Measurements from ENCODE around the gene PTK7.
"Not testable (repeated sequence)": the region's sequence is repeated elsewhere in the genome, so short reads cannot be mapped to it uniquely, and the experiment has no call there.

PTK7 gene

DNA sequence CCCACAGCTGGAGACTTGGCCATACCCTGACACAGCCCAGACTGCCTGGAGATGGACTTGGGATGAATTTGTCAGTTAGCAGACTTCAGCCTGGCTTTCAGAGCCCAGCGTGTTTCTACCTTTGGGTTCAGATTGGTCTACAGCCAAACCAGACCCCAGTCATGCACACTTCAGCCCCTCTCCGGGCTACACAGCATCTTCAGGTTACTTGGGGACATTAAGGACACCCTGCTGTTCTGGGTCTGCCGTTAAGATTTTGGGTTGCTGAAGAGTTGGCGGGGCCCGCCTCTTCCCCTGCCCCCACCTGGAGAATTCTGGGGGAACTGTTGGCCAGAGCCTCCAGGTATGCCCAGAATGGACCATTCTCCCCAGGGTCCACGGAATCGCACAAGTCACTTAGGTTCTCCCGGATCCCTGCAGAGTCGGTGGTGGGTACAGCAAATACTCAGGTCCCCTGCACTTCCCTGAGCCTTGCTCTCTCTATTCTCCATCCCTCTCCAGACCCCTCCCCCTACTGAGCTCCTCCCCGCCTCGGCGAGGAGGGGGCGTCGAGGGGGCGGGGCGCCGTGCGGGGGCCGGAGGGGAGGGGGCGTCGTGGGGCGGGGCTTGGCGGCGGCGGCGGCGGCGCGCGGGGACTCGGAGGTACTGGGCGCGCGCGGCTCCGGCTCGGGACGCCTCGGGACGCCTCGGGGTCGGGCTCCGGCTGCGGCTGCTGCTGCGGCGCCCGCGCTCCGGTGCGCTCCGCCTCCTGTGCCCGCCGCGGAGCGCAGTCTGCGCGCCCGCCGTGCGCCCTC lies at the start of gene PTK7:
PTK7 (plus strand) TSS at position 645 of the 794 bp plus-strand sequence. CDS start 175 bp downstream, outside the sequence.
- peak; percentile 97 for DNase-seq (ENCODE audit: low spot score)

- no peak for DNase-seq (ENCODE audit: low spot score)
These were observed 49.7 kb upstream of the PTK7 start for GRCh38 chr6:43026365-43026764.

DNA sequence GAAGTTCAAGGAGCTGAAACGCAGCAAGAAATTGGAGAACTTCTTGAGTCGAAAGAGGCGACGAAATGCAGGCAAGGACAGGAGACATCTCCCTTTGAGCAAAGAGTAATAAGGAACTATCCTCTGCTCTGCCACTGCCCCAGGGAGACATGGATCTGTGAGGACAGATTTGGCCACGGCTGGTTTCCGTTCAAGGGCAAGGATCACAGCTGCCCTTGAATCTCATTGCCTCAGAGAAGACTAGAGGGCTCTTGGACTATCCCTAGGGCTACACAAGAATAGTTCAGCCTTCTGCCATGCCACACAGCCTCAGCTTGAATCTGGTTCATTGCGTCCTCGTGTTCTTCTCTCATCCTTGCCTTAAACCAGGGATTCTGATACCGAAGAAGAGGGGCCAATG lies 47.0 kb upstream of the PTK7 start:
- DNase-seq (ENCODE audit: low spot score), result no peak

DNA sequence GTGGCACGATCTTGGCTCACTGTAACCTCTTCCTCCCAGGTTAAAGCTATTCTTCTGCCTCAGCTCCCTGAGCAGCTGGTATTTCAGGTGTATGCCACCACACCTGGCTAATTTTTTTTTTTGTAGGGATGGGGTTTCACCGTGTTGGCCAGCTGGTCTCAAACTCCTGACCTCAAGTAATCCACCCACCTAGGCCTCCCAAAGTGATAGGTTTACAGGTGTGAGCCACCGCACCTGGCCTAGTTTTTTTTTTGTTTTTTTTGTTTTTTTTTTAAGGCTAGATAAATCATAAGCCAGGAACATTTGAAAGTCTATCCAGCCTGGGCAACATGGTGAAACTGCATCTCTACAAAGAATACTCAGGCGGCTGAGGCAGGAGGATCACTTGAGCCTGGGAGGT lies 43.8 kb upstream of the PTK7 start:
- no peak for DNase-seq (ENCODE audit: low spot score)

GRCh38 chr6:43033496-43034189 lies 42.5 kb upstream of the PTK7 start:
- no peak for DNase-seq (ENCODE audit: low spot score)

- no peak for DNase-seq (ENCODE audit: low spot score)
These were observed 42.0 kb upstream of the PTK7 start for GRCh38 chr6:43034190-43034525.

- DNase-seq (ENCODE audit: low spot score), result no peak
These were observed 40.5 kb upstream of the PTK7 start for GRCh38 chr6:43035495-43036194.

GRCh38 chr6:43036712-43037111 lies 39.4 kb upstream of the PTK7 start:
- no peak for DNase-seq (ENCODE audit: low spot score)

DNA sequence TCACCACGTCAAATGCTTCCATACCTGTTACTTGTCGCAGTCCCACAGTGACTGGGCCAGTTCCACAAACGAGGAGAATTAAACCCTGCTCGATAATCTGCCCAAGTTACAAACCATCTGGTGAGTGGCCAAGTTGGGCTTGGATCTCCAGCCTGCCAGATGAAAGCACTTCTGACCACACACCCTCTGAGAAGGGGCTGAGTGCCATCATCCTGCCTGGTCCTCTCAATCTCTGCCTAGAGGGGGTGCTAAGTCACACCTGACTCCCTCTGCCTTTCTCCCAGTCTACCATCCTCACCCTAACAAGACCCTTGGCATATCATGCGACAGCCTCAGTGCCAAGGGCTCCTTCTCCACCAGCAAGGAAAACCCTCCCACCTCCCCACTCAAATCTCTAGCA lies 38.9 kb upstream of the PTK7 start:
- peak; percentile 22 for DNase-seq (ENCODE audit: low spot score)

GRCh38 chr6:43037706-43038105 lies 38.4 kb upstream of the PTK7 start:
- DNase-seq (ENCODE audit: low spot score), result no peak

DNA sequence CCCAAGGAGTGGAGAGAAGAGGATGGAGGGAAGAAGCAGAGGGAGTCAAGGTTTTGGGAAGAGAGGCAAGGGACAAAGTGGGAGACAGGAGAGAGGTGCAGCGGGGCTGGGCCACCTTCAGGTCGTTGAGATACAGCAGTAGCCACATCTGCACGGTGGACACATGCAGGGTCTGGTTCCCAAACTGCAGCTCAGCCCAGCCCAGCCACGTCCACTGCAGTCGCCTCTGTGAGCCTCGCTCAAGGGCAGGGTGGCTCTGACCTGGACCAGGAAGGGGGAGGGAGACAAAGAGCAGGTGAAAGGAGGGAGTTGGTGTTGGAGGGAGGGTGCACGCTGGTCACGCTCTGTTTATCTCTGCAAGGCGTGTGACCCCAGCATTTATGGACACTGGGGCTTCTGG lies 37.4 kb upstream of the PTK7 start:
- DNase-seq (ENCODE audit: low spot score), result no peak

DNA sequence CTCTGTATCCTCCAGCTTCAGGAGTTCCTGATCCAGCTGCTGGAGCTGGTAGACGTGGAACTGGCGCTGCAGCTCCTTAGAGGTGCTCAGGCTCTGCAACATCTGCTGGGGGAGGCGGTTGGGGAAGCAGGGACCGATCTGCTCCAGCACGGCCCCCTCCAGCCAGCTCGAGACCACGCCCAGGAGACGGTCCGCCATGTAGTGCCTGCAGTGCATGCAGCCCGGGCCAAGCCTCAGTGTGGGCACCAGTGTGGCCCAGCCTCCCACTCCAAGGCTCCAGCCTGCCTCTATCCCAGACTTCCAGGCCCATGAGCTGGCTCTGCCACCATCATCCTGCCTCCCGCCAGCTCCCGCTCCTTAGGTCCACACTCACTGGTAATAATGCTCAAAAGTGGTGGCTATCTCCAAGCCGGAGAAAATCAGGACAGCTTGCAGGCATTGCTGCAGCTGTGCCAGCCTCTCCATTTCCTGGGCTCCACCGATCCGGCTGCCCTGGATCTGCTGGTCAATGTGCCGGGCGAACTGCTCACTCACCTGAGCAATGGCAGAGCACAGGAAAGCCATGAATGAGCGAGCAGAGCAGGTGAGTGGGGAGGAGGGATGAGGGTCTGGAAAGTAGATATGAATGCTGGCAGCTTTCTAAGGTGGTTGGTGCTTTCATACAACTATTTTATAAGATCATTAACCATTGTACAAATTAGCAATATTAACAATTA lies 35.4 kb upstream of the PTK7 start:
- DNase-seq (ENCODE audit: low spot score), result peak; percentile 22

DNA sequence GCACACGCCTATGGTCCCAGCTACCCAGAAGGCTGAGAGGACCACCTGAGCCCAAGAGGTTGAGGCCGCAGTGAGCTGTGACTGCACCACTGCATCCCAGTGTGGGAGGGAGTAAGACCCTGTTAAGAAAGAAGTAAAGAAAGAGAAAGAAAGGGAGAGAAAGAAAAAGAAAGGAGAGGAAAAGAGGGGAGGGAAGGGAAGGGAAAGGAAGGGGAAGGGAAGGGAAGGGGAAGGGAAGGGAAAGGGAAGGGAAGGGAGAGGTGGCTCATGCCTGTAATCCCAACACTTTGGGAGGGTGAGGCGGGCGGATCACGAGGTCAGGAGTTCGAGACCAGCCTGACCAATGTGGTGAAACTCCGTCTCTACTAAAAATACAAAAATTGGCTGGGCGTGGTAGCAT lies 34.6 kb upstream of the PTK7 start:
- not testable (repeated sequence) for DNase-seq (ENCODE audit: low spot score)

GRCh38 chr6:43043310-43043709 lies 32.8 kb upstream of the PTK7 start:
- no peak for DNase-seq (ENCODE audit: low spot score)

- DNase-seq (ENCODE audit: low spot score), result no peak
These were observed 30.7 kb upstream of the PTK7 start for GRCh38 chr6:43045371-43045930.

- DNase-seq (ENCODE audit: low spot score), result no peak
These were observed 28.1 kb upstream of the PTK7 start for GRCh38 chr6:43047998-43048397.

GRCh38 chr6:43050981-43051380 lies 25.1 kb upstream of the PTK7 start:
- no peak for DNase-seq (ENCODE audit: low spot score)

DNA sequence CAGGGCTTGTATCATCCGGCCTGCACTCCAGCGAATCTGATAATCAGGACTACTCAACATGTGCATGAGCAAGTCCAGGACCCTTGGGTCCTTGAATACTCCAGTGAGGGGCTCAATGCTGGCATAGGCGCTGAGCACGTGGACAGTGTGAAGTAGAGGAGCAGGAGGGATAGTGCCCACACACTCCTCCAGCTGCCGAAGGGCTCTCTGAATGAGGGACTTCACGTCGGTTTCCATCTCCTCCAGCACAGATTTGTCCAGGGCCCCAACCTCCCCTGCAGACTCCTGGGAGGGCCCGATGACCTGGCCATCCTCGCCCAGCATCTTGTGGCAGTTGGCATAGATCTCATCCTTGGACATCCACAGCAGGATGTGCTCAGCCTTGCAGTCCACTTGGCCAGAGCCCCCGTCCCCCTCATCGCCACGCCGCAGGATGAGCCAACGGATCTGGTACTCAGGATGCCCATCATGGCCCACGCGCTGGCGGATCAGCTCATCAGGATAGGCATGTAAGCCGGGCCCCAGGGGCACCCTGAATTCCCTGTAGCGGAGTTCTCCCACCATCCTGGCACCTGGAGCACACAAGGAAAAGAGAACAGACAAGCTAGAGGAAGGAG lies 23.8 kb upstream of the PTK7 start:
- no peak for DNase-seq (ENCODE audit: low spot score)

DNA sequence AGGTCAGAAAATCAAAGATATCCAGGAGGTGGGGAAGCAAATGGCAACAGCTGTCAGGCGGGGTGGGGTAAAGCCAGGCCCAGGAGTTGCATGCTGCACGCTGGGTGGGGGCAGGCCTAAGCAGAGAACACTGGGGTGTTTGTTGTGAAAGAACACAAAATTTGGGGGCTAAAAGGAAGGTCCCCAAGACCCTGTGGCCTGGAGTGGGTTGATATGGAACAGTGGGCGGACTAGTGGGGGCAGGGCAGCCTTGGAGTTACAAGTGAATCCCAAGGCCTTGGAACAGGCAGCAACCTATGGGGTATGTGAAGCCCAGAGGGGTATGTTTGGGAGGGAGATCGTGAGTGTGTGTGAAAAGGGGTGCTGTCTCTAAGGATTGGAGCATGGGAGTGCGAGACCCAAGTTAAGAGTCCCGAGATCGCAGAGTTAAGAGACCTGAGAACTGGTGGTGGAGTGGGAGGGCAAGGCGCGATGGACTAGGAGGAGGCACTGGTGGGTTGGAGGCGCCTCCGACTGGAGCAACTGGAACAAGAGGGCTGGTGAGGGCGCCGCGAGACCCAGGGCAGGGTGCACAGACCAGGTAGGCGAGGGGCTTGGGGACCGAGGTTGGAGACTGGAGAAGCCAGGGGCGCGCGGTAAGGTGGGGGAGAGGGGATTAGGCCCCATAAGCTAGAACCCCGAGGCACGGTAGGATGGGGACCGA lies 23.1 kb upstream of the PTK7 start:
- peak; percentile 66 for DNase-seq (ENCODE audit: low spot score)

- peak; percentile 98 for DNase-seq (ENCODE audit: low spot score)
These were observed 22.4 kb upstream of the PTK7 start, which contains the start of gene CUL7 for GRCh38 chr6:43053545-43054205. CUL7 (minus strand) TSS chr6:43053851; CDS start chr6:43052788, 1,063 bp downstream.

Data from D341Med (cell line).